Lung (tissue), 12 donors: ENCODE measurements around the gene SUPT16H. TPM values are rescaled to one million over a fixed set of nuclear protein-coding genes. Genes with fewer than 3 reads are reported as not detected.

ENCODE experiments used
- ATAC-seq: fragments of 200-7000 bp; cut with Tn5 transposase; one replicate; pipeline ENCODE4 v1.9.1; 2020; ENCODE audit warnings: moderate number of reproducible peaks; ENCODE audit not compliant: insufficient read depth, low FRiP score
- DNase-seq, 3 donors: peaks; one replicate each; pipeline ENCODE4 v3.0.0-alpha.2; 2013 to 2017
- H3K27ac ChIP-seq, 2 donors: one replicate each; pipeline ENCODE4 v1.5.1; 2013; ENCODE audit warnings: mild to moderate bottlenecking in 2 of 2, moderate library complexity in 2 of 2, control low read depth in 1 of 2, inconsistent platforms in 1 of 2, low read depth in 1 of 2, low read length in 1 of 2
- H3K27me3 ChIP-seq, 3 donors: one replicate each; pipeline ENCODE4 v1.5.1; 2013; ENCODE audit warnings: low read length in 2 of 3; ENCODE audit not compliant: control insufficient read depth in 3 of 3, insufficient read depth in 3 of 3
- H3K36me3 ChIP-seq, 4 donors: one replicate each; pipeline ENCODE4 v1.5.1; 2013; ENCODE audit warnings: low read length in 4 of 4, mild to moderate bottlenecking in 1 of 4, moderate library complexity in 1 of 4; ENCODE audit not compliant: control insufficient read depth in 4 of 4, insufficient read depth in 4 of 4
- H3K4me1 ChIP-seq, 5 donors: one replicate each; pipeline ENCODE4 v1.5.1; 2013; ENCODE audit warnings: low read length in 5 of 5, mild to moderate bottlenecking in 2 of 5, moderate library complexity in 1 of 5; ENCODE audit not compliant: control insufficient read depth in 5 of 5, insufficient read depth in 5 of 5
- H3K4me3 ChIP-seq: one replicate; pipeline ENCODE4 v1.5.1; 2013; ENCODE audit warnings: mild to moderate bottlenecking, control low read depth, moderate library complexity
- H3K9ac ChIP-seq, 2 donors: one replicate each; pipeline ENCODE4 v1.5.1; 2013; ENCODE audit warnings: low read length in 2 of 2, control low read depth in 1 of 2; ENCODE audit not compliant: insufficient read depth in 1 of 2
- H3K9me3 ChIP-seq, 4 donors: one replicate each; pipeline ENCODE4 v1.5.1; 2013; ENCODE audit warnings: low read length in 3 of 4, mild to moderate bottlenecking in 1 of 4, moderate library complexity in 1 of 4; ENCODE audit not compliant: control insufficient read depth in 4 of 4, insufficient read depth in 3 of 4
- WGBS, 2 donors: extraction: QIAGEN DNeasy Blood & Tissue Kit; methylation state at CpG; one replicate each; pipeline ENCODE4 v1.1.7; 2013; 5-methylcytosine and 5-hydroxymethylcytosine counted together
- polyA plus RNA-seq, 2 donors: library from polyadenylated mRNA; stranded (reverse); fragments of 200-250 nt; gene quantifications; one replicate each; pipeline ENCODE4 v1.2.1, GENCODE V29; 2013
- total RNA-seq, 2 donors: library from RNA; depleted of rRNA in 1 of 2; stranded (reverse); fragments of >200 nt in 1 of 2; gene quantifications; one replicate each; pipeline ENCODE4 v1.2.1, GENCODE V29; 2014 to 2021
- TF ChIP-seq, protein P1 (sequence below): IDR thresholded peaks from 2 replicates; pipeline ENCODE4 v1.5.1; 2012; ENCODE audit warnings: mild to moderate bottlenecking; ENCODE audit errors: control extremely low read depth, extremely low read depth
- donor health status: control.
- donor health status: control.
- donor health status: Bipolar disorder and iron deficiency.
- donor health status: healthy.
- donor health status: DM: yes; HTN: yes; CAD: no.

SUPT16H gene
- total and polyA plus RNA-seq, 4 donors = 45.3 to 63.7 (median 47.2) TPM

DNA sequence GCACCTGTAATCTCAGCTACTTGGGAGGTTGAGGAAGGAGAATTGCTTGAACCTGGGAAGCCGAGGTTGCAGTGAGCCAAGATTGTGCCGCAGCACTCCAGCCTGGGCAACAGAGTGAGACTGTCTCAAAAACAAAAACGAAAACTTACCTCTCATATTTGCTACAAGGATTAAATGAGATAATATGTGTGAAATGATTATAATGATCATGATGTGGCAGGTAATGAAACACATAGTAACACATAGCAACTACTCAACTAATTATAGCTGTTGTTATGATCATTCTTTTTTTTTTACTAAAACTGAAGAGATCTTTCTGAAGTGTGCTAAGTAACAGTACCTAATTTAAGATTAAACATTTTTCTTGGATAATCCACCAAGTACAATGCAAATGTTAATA, 73.9 kb downstream of the SUPT16H start:
- Histone ChIP-seq H3K4me1 (peaks cover 0 to 4% (median 0%) of the 10 kb centered on the region in 5 donors), H3K9ac (no peak overlapping the region), H3K36me3 (no peaks in the 10 kb centered on the region), H3K4me3 (no peak overlapping the region), H3K27me3 (peaks cover 0 to 3% (median 0%) of the 10 kb centered on the region in 3 donors), H3K9me3 (peaks cover 0 to 2% (median 0%) of the 10 kb centered on the region in 4 donors), H3K27ac (no peak overlapping the region)
- ATAC-seq (no peak), DNase-seq (no peak)
- TF ChIP-seq, protein P1, sequence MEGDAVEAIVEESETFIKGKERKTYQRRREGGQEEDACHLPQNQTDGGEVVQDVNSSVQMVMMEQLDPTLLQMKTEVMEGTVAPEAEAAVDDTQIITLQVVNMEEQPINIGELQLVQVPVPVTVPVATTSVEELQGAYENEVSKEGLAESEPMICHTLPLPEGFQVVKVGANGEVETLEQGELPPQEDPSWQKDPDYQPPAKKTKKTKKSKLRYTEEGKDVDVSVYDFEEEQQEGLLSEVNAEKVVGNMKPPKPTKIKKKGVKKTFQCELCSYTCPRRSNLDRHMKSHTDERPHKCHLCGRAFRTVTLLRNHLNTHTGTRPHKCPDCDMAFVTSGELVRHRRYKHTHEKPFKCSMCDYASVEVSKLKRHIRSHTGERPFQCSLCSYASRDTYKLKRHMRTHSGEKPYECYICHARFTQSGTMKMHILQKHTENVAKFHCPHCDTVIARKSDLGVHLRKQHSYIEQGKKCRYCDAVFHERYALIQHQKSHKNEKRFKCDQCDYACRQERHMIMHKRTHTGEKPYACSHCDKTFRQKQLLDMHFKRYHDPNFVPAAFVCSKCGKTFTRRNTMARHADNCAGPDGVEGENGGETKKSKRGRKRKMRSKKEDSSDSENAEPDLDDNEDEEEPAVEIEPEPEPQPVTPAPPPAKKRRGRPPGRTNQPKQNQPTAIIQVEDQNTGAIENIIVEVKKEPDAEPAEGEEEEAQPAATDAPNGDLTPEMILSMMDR = no peak
- WGBS, 2 donors = 88 to 98% methylated on average over 1 to 3 of the region's 3 CpGs

DNA sequence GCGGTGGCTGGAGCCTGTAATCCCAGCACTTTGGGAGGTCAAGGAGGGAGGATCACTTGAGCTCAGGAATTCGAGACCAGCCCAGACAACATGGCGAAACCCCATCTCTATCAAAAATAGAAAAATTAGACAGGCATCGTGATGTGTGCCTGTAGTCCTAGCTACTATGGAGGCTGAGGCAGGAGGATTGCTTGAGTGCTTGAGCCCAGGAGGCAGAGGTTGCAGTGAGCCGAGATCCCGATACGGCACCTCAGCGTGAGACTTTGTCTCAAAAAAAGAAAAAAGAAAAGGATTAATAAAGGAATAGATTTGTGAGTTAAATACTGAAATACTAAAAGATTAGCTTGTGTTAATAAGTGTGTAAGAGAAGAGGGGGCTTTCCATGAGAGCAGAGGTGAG, 74.6 kb downstream of the SUPT16H start:
- Histone ChIP-seq H3K9me3 (peaks cover 0 to 2% (median 0%) of the 10 kb centered on the region in 4 donors), H3K27ac (peak overlapping the region; percentile 32 to 70), H3K4me3 (no peak overlapping the region), H3K4me1 (peaks cover 0 to 4% (median 0%) of the 10 kb centered on the region in 5 donors), H3K27me3 (peaks cover 0 to 3% (median 0%) of the 10 kb centered on the region in 3 donors), H3K36me3 (no peaks in the 10 kb centered on the region), H3K9ac (peak overlapping the region in 1 of 2 donors; percentile 55)
- ATAC-seq (peak; percentile 15), DNase-seq (no peak)
- TF ChIP-seq, protein P1 = no peak
- WGBS, 2 donors = 74 to 80% methylated on average over 8 of the region's 8 CpGs

DNA sequence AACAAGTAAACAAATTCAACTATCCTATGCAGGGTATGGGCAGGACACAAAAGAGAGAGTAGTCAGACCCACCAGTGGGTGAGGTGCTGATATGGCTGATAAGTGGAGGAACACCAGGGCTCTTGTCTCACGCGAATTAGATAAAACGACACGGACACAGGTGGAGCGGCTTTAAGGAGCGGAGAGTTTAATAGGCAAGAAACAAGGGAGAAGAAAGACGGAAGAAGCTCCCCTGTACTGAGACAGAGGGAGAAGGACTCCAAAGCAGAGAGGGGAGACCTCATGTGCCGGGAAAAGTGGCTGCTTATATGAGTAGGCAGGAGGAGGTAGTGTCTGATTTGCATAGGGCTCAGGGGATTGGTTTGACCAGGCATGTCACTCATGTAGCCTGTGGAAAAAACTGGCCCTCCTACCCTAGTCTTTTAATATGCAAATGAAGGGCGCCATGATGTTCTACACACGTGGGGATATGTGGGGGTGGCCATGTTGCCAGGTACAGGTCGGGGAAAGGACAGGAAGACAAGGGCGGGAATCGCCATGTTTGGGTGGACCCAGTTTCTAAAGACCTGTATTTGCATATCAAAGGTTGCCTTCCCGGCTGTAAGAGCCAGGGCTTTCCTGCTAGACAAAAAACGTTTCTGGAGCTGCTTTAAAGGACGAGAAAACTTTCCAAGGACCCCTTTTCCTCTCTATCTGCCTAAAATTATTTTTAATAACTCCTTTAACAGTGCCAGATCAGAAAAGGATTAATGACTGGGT, 75.2 kb downstream of the SUPT16H start:
- H3K4me3 ChIP-seq = no peak overlapping the region
- peak overlapping the region in 1 of 2 donors; percentile 55 for H3K9ac ChIP-seq
- H3K36me3 ChIP-seq = no peaks in the 10 kb centered on the region
- H3K4me1 ChIP-seq = peaks cover 0 to 4% (median 0%) of the 10 kb centered on the region in 5 donors
- ATAC-seq (peak; percentile 81), DNase-seq (peak; percentile 78 to 90 (median 82))
- WGBS, 2 donors = 5 to 7% methylated on average over 16 of the region's 16 CpGs
- peaks cover 0 to 3% (median 0%) of the 10 kb centered on the region in 3 donors for H3K27me3 ChIP-seq
- TF ChIP-seq, protein P1 = no peak
- peak overlapping the region; percentile 72 to 87 for H3K27ac ChIP-seq
- H3K9me3 ChIP-seq = peaks cover 0 to 2% (median 0%) of the 10 kb centered on the region in 4 donors
